ENCODE measurements around the gene HACD2. TPM values are rescaled to one million over a fixed set of nuclear protein-coding genes. Genes with fewer than 3 reads are reported as not detected.

Gene HACD2, protein sequence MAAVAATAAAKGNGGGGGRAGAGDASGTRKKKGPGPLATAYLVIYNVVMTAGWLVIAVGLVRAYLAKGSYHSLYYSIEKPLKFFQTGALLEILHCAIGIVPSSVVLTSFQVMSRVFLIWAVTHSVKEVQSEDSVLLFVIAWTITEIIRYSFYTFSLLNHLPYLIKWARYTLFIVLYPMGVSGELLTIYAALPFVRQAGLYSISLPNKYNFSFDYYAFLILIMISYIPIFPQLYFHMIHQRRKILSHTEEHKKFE
- polyA plus RNA-seq (2013) = 48.8 and 49.1 TPM in 2 replicates

DNA sequence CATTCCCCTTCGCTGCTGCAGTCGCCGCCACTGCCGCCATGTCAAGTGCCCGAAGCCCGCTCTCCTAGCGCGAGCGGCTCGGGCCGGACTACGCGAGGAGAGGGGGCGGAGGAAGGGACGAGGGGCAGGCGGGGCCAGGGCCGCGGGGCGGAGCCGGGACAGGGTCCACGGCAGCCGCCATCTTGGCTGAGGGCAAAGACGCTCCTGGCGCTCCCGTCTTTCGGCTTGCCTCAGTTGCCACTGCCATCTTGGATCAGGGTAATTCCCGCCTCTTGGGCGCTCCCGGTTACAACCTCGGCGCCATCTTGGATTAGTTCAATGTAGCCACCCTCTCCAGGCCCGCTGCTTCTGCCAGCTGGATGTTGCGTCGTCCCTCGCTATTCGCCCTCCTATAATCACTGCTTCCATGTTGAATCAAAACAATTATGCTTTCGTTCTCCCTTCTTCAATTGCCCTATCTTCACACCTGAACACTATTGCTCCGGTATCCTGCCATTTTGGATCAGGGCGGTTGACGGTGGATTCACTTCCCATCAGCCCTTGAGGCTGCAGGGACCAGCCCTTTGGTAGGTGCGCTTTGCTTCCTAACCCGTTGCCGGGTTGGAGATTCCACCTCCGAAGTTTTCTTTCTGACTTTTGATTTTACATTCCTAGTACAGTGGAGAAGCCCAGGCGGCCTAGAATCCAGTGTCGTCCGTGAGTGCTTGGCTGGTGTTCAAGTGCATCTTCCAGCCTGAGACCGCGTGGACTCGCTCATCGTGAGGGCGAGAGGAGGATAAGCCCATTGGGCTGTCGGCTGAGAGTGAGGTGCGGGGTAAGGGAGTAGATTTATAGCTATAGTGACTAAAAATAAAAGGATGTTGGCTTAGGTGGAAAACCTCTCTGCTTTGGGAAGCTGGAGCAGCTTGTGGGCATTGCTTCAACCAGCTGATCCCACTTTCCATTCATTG, at the start of gene HACD2:
Gene HACD2, minus strand, starts transcription at position 66 of the 950 bp plus-strand sequence. Its CDS starts 26 bp downstream, at position 40.
- Histone ChIP-seq H2AFZ (ENCODE audit: insufficient read depth, low read length, poor library complexity) (peak within 1 kb of the TSS; percentile 89), H2BK120ac (ENCODE audit: insufficient read depth, low read length, poor library complexity) (peak within 1 kb of the TSS; percentile 95)
- WGBS (ENCODE audit: extremely low coverage, insufficient coverage, insufficient read length) = no CpG with 5 or more reads among the region's 54 CpGs

GRCh38 chr3:123634149-123635051, 49.5 kb upstream of the HACD2 start:
- Histone ChIP-seq H3K9me3 (ENCODE audit: insufficient read depth, low read depth, low read length) (no peaks in the 10 kb centered on the region), H4K12ac (ENCODE audit: low read depth, low read length) (no peak overlapping the region), H2BK12ac (ENCODE audit: low read length) (peak overlapping the region; percentile 27), H3K27ac (ENCODE audit: low read depth, low read length) (no peak overlapping the region), H3K4me1 (ENCODE audit: control insufficient read depth in 1 of 2, insufficient read depth in 2 of 2, low read length in 2 of 2) (peaks cover 26 to 31% of the 10 kb centered on the region in 2 experiments), H3K18ac (ENCODE audit: low read length) (peak overlapping the region; percentile 25), H3K23ac (ENCODE audit: low read length) (no peak overlapping the region), H3K79me1 (ENCODE audit: low read length) (peaks cover 8% of the 10 kb centered on the region), H3K14ac (ENCODE audit: low read length) (peak overlapping the region; percentile 3), H3K36me3 (ENCODE audit: control insufficient read depth in 1 of 2, insufficient read depth in 2 of 2, low read length in 2 of 2) (peaks cover 35 to 36% of the 10 kb centered on the region in 2 experiments), H4K91ac (ENCODE audit: low read depth, low read length) (no peak overlapping the region), H3K9ac (ENCODE audit: low read length) (no peak overlapping the region), H2BK120ac (ENCODE audit: insufficient read depth, low read length, poor library complexity) (no peak overlapping the region), H2AK5ac (ENCODE audit: low read length) (no peak overlapping the region), H3K79me2 (ENCODE audit: control insufficient read depth, insufficient read depth, low read length, poor library complexity) (no peaks in the 10 kb centered on the region), H3K4ac (ENCODE audit: low read depth, low read length) (no peak overlapping the region), H3K4me2 (ENCODE audit: low read length) (no peak overlapping the region), H2BK5ac (ENCODE audit: low read depth, low read length, poor library complexity) (no peak overlapping the region), H4K8ac (ENCODE audit: low read depth, low read length) (no peak overlapping the region), H2AFZ (ENCODE audit: insufficient read depth, low read length, poor library complexity) (no peak overlapping the region), H3K4me3 (ENCODE audit: low read depth, low read length) (no peak overlapping the region), H3K27me3 (ENCODE audit: insufficient read depth, low read length) (no peaks in the 10 kb centered on the region)
- DNase-seq = no peak
- WGBS (ENCODE audit: extremely low coverage, insufficient coverage, insufficient read length) = no CpG with 5 or more reads among the region's 15 CpGs

More for the DNA sequence above, at the start of gene HACD2:
- peak within 1 kb of the TSS; percentile 93 for H4K8ac ChIP-seq (ENCODE audit: low read depth, low read length)
- H3K4me2 ChIP-seq (ENCODE audit: low read length) = peak within 1 kb of the TSS; percentile 71
- peak within 1 kb of the TSS; percentile 99 for H4K91ac ChIP-seq (ENCODE audit: low read depth, low read length)
- H3K14ac ChIP-seq (ENCODE audit: low read length) = peak within 1 kb of the TSS; percentile 99
- H3K9me3 ChIP-seq (ENCODE audit: insufficient read depth, low read depth, low read length) = peaks cover 3% of the 10 kb centered on the region
- peak; percentile 98 to 99 for DNase-seq
- peak within 1 kb of the TSS; percentile 92 for H4K12ac ChIP-seq (ENCODE audit: low read depth, low read length)
- peak within 1 kb of the TSS; percentile 84 for H3K9ac ChIP-seq (ENCODE audit: low read length)
- H3K4ac ChIP-seq (ENCODE audit: low read depth, low read length) = peak within 1 kb of the TSS; percentile 93
- peaks cover 8 to 15% of the 10 kb centered on the region in 2 experiments for H3K36me3 ChIP-seq (ENCODE audit: control insufficient read depth in 1 of 2, insufficient read depth in 2 of 2, low read length in 2 of 2)
- peak within 1 kb of the TSS; percentile 99 for H2AK5ac ChIP-seq (ENCODE audit: low read length)
- H3K23ac ChIP-seq (ENCODE audit: low read length) = no peak within 1 kb of the TSS
- peaks cover 13% of the 10 kb centered on the region for H3K79me2 ChIP-seq (ENCODE audit: control insufficient read depth, insufficient read depth, low read length, poor library complexity)
- peak within 1 kb of the TSS; percentile 95 for H3K27ac ChIP-seq (ENCODE audit: low read depth, low read length)
- peaks cover 28% of the 10 kb centered on the region for H3K79me1 ChIP-seq (ENCODE audit: low read length)
- no peaks in the 10 kb centered on the region for H3K27me3 ChIP-seq (ENCODE audit: insufficient read depth, low read length)
- H2BK5ac ChIP-seq (ENCODE audit: low read depth, low read length, poor library complexity) = peak within 1 kb of the TSS; percentile 98
- peak within 1 kb of the TSS; percentile 91 for H2BK12ac ChIP-seq (ENCODE audit: low read length)
- peak within 1 kb of the TSS; percentile 99 for H3K18ac ChIP-seq (ENCODE audit: low read length)
- H3K4me1 ChIP-seq (ENCODE audit: control insufficient read depth in 1 of 2, insufficient read depth in 2 of 2, low read length in 2 of 2) = peaks cover 4 to 5% of the 10 kb centered on the region in 2 experiments
- H3K4me3 ChIP-seq (ENCODE audit: low read depth, low read length) = peak within 1 kb of the TSS; percentile 92

GRCh38 chr3:123633530-123633929, 48.7 kb upstream of the HACD2 start:
- Histone ChIP-seq H3K9ac (ENCODE audit: low read length) (no peak overlapping the region), H3K23ac (ENCODE audit: low read length) (no peak overlapping the region), H3K4me1 (ENCODE audit: control insufficient read depth in 1 of 2, insufficient read depth in 2 of 2, low read length in 2 of 2) (peaks cover 26% of the 10 kb centered on the region in 2 experiments), H2BK5ac (ENCODE audit: low read depth, low read length, poor library complexity) (no peak overlapping the region), H2AFZ (ENCODE audit: insufficient read depth, low read length, poor library complexity) (no peak overlapping the region), H4K12ac (ENCODE audit: low read depth, low read length) (no peak overlapping the region), H3K18ac (ENCODE audit: low read length) (no peak overlapping the region), H3K36me3 (ENCODE audit: control insufficient read depth in 1 of 2, insufficient read depth in 2 of 2, low read length in 2 of 2) (peaks cover 35 to 40% of the 10 kb centered on the region in 2 experiments), H2BK120ac (ENCODE audit: insufficient read depth, low read length, poor library complexity) (no peak overlapping the region), H3K4me3 (ENCODE audit: low read depth, low read length) (no peak overlapping the region), H3K4ac (ENCODE audit: low read depth, low read length) (no peak overlapping the region), H3K9me3 (ENCODE audit: insufficient read depth, low read depth, low read length) (no peaks in the 10 kb centered on the region), H3K4me2 (ENCODE audit: low read length) (no peak overlapping the region), H4K8ac (ENCODE audit: low read depth, low read length) (no peak overlapping the region), H3K14ac (ENCODE audit: low read length) (no peak overlapping the region), H2BK12ac (ENCODE audit: low read length) (no peak overlapping the region), H3K27ac (ENCODE audit: low read depth, low read length) (no peak overlapping the region), H4K91ac (ENCODE audit: low read depth, low read length) (no peak overlapping the region), H2AK5ac (ENCODE audit: low read length) (no peak overlapping the region), H3K27me3 (ENCODE audit: insufficient read depth, low read length) (no peaks in the 10 kb centered on the region), H3K79me1 (ENCODE audit: low read length) (peaks cover 8% of the 10 kb centered on the region), H3K79me2 (ENCODE audit: control insufficient read depth, insufficient read depth, low read length, poor library complexity) (no peaks in the 10 kb centered on the region)
- no CpG with 5 or more reads among the region's 2 CpGs for WGBS (ENCODE audit: extremely low coverage, insufficient coverage, insufficient read length)
- DNase-seq = no peak

All from trophoblast cell (in vitro differentiated cells and primary cell).